GM23338 (cell line): Measurements from ENCODE around the gene NR4A1. TPM values are rescaled to one million over a fixed set of nuclear protein-coding genes. Genes with fewer than 3 reads are reported as not detected.

Experiments used
- ATAC-seq: fragments of 200-7000 bp; cut with Tn5 transposase; 3 replicates; pipeline ENCODE4 v1.9.1; 2020
- DNase-seq: peaks from one replicate; pipeline ENCODE4 v3.0.0-alpha.2; 2015; ENCODE audit warnings: low spot score
- H2AFZ ChIP-seq: fragments of 200-600 bp; sonication (generic); 2 replicates; pipeline ENCODE4 v1.8.0; 2016; ENCODE audit warnings: antibody characterized with exemption, mild to moderate bottlenecking, moderate library complexity
- H3F3A ChIP-seq: fragments of 200-600 bp; sonication (generic); replicated peaks from 2 replicates; pipeline ENCODE4 v1.8.0; 2017; ENCODE audit warnings: antibody characterized with exemption, mixed run types, low read depth
- H3K27ac ChIP-seq: fragments of 200-600 bp; sonication (generic); 2 replicates; pipeline ENCODE4 v1.6.1; 2016; ENCODE audit warnings: low read depth
- H3K27me3 ChIP-seq: fragments of 200-600 bp; sonication (generic); 2 replicates; pipeline ENCODE4 v1.8.0; 2016; ENCODE audit warnings: mild to moderate bottlenecking, mixed run types, moderate library complexity; ENCODE audit not compliant: insufficient read depth
- H3K36me3 ChIP-seq: fragments of 200-600 bp; sonication (generic); 2 replicates; pipeline ENCODE4 v1.8.0; 2016; ENCODE audit warnings: mild to moderate bottlenecking; ENCODE audit not compliant: insufficient read depth
- H3K4me1 ChIP-seq: fragments of 200-600 bp; sonication (generic); 2 replicates; pipeline ENCODE4 v1.8.0; 2016; ENCODE audit warnings: mild to moderate bottlenecking, moderate library complexity; ENCODE audit not compliant: insufficient read depth
- H3K4me2 ChIP-seq: fragments of 200-600 bp; sonication (generic); 2 replicates; pipeline ENCODE4 v1.7.1; 2017; ENCODE audit warnings: mixed run types
- H3K4me3 ChIP-seq: fragments of 200-600 bp; sonication (generic); 2 replicates; pipeline ENCODE4 v1.6.1; 2016; ENCODE audit warnings: mixed run types
- H3K79me2 ChIP-seq: fragments of 200-600 bp; sonication (generic); replicated peaks from 2 replicates; pipeline ENCODE4 v1.8.0; 2017; ENCODE audit warnings: mild to moderate bottlenecking; ENCODE audit not compliant: insufficient read depth
- H3K9me2 ChIP-seq: fragments of 200-600 bp; sonication (generic); 2 replicates; pipeline ENCODE4 v1.8.0; 2017; ENCODE audit not compliant: insufficient read depth
- H4K20me1 ChIP-seq: fragments of 200-600 bp; sonication (generic); replicated peaks from 2 replicates; pipeline ENCODE4 v1.8.0; 2017; ENCODE audit warnings: mild to moderate bottlenecking; ENCODE audit not compliant: insufficient read depth
- H3K27ac Mint-ChIP-seq: 2 replicates; pipeline ENCODE4 v1.8.0; 2020; ENCODE audit warnings: inconsistent platforms, mild to moderate bottlenecking, moderate library complexity, mixed read lengths
- H3K27me3 Mint-ChIP-seq: 3 replicates; pipeline ENCODE4 v1.8.0; 2022; ENCODE audit warnings: low read depth, mild to moderate bottlenecking, moderate library complexity, mixed read lengths, inconsistent platforms; ENCODE audit not compliant: insufficient read depth, poor library complexity
- H3K36me3 Mint-ChIP-seq: 3 replicates; pipeline ENCODE4 v1.8.0; 2021; ENCODE audit warnings: low read depth, mild to moderate bottlenecking, inconsistent platforms, moderate library complexity, mixed read lengths
- H3K4me1 Mint-ChIP-seq: 3 replicates; pipeline ENCODE4 v1.8.0; 2020; ENCODE audit warnings: mild to moderate bottlenecking, inconsistent platforms, mixed read lengths
- H3K4me3 Mint-ChIP-seq: 3 replicates; pipeline ENCODE4 v1.8.0; 2021; ENCODE audit warnings: moderate library complexity, mild to moderate bottlenecking, inconsistent platforms, mixed read lengths
- H3K9me3 Mint-ChIP-seq: 3 replicates; pipeline ENCODE4 v1.8.0; 2020; ENCODE audit warnings: moderate library complexity, mild to moderate bottlenecking, inconsistent platforms, mixed read lengths
- CTCF ChIP-seq, 2 experiments: fragments of 200-600 bp in 1 of 2; sonication (generic) in 1 of 2; conservative IDR thresholded peaks; 2 replicates each; pipeline versions ENCODE4 v1.5.1 to v1.6.1; 2016 to 2017; ENCODE audit warnings: antibody characterized with exemption in 2 of 2, low read depth in 2 of 2, mild to moderate bottlenecking in 2 of 2, moderate library complexity in 1 of 2
- ETS1 ChIP-seq: IDR thresholded peaks from 2 replicates; pipeline ENCODE4 v1.6.1; 2016; ENCODE audit warnings: antibody characterized with exemption
- REST ChIP-seq: IDR thresholded peaks from one replicate; pipeline ENCODE4 v1.6.1; 2018; ENCODE audit warnings: antibody characterized with exemption; ENCODE audit not compliant: unreplicated experiment
- STAT1 ChIP-seq: IDR thresholded peaks from one replicate; pipeline ENCODE4 v1.6.1; 2016; ENCODE audit warnings: antibody characterized with exemption; ENCODE audit not compliant: unreplicated experiment
- ZNF114 ChIP-seq: fragments of 250-450 bp; sonication (Bioruptor Pico); IDR thresholded peaks from 2 replicates; pipeline ENCODE4 v1.5.0; 2020; ENCODE audit warnings: mild to moderate bottlenecking, moderate library complexity
- ZNF331 ChIP-seq: fragments of 250-450 bp; sonication (Bioruptor Pico); IDR thresholded peaks from 2 replicates; pipeline ENCODE4 v1.5.0; 2020; ENCODE audit warnings: low read depth, mild to moderate bottlenecking, moderate library complexity
- polyA plus RNA-seq: library from polyadenylated mRNA; unstranded; fragments of >200 nt; fragmentation: Nextera tagmentation; extraction: Ambion mirVana; gene quantifications from 2 replicates; pipeline ENCODE4 v1.2.1, GENCODE V29; 2016
- total RNA-seq: library from RNA; depleted of rRNA; stranded (reverse); fragments of >200 nt; shearing (Covaris generic); gene quantifications from 2 replicates; pipeline ENCODE4 v1.2.3, GENCODE V29; 2014

Gene NR4A1
- total and polyA plus RNA-seq, 2 experiments from 2014 or later: 7.5 to 19.1 TPM

- no peaks in the 10 kb centered on the region for H3K4me1 ChIP-seq
- no peaks in the 10 kb centered on the region; the same call in 1 of the 2 replicates for H3K27me3 ChIP-seq
- no peaks in the 10 kb centered on the region for H3K79me2 ChIP-seq
- no peaks in the 10 kb centered on the region for H3K9me3 Mint-ChIP-seq
- no peak overlapping the region for H3K27ac Mint-ChIP-seq
- TF ChIP-seq ZNF114 (CRISPR knock-in tag) (no peak), REST (no peak), STAT1 (no peak)
- H3F3A ChIP-seq: no peaks in the 10 kb centered on the region
- H3K36me3 ChIP-seq: no peaks in the 10 kb centered on the region
- no peak overlapping the region for H2AFZ ChIP-seq
- no peak for ATAC-seq
- H3K4me2 ChIP-seq: no peak overlapping the region
- H3K4me3 Mint-ChIP-seq: no peak overlapping the region
- peaks cover 12% of the 10 kb centered on the region for H4K20me1 ChIP-seq
- no peaks in the 10 kb centered on the region for H3K4me1 Mint-ChIP-seq
- H3K4me3 ChIP-seq: no peak overlapping the region
- H3K27me3 Mint-ChIP-seq: peaks cover 7% of the 10 kb centered on the region
- no peak overlapping the region for H3K27ac ChIP-seq
- H3K9me2 ChIP-seq: no peaks in the 10 kb centered on the region
- H3K36me3 Mint-ChIP-seq: peaks cover 10% of the 10 kb centered on the region; the same call in 2 of the 3 replicates
- DNase-seq: no peak
These were observed 6.7 kb downstream of the NR4A1 start for GRCh38 chr12:52057638-52058576.

- peaks cover 2% of the 10 kb centered on the region; the same call in 1 of the 3 replicates for H3K4me1 Mint-ChIP-seq
- DNase-seq: no peak
- Histone ChIP-seq H3K27me3 (no peaks in the 10 kb centered on the region), H3K79me2 (no peaks in the 10 kb centered on the region), H3K9me2 (no peaks in the 10 kb centered on the region), H3K4me1 (no peaks in the 10 kb centered on the region), H3K4me2 (no peak overlapping the region), H4K20me1 (peaks cover 3% of the 10 kb centered on the region; the same call in 1 of the 2 replicates), H2AFZ (no peak overlapping the region), H3F3A (no peaks in the 10 kb centered on the region), H3K4me3 (no peak overlapping the region), H3K27ac (no peak overlapping the region), H3K36me3 (no peaks in the 10 kb centered on the region)
- no peak overlapping the region for H3K4me3 Mint-ChIP-seq
- no peak overlapping the region for H3K27ac Mint-ChIP-seq
- H3K36me3 Mint-ChIP-seq: peaks cover 10% of the 10 kb centered on the region; the same call in 2 of the 3 replicates
- ATAC-seq: no peak
- H3K27me3 Mint-ChIP-seq: peaks cover 7% of the 10 kb centered on the region
- H3K9me3 Mint-ChIP-seq: no peaks in the 10 kb centered on the region
- TF ChIP-seq REST (no peak), CTCF (conservative IDR thresholded peaks at IDR 0.05; ENCODE audit: low read depth in 2 of 2) (no peak), ZNF331 (CRISPR knock-in tag) (no peak), ETS1 (no peak)
These were observed 7.6 kb downstream of the NR4A1 start for GRCh38 chr12:52058631-52059361.
